Measurements from ENCODE around the gene BIN2.

BIN2 gene

DNA sequence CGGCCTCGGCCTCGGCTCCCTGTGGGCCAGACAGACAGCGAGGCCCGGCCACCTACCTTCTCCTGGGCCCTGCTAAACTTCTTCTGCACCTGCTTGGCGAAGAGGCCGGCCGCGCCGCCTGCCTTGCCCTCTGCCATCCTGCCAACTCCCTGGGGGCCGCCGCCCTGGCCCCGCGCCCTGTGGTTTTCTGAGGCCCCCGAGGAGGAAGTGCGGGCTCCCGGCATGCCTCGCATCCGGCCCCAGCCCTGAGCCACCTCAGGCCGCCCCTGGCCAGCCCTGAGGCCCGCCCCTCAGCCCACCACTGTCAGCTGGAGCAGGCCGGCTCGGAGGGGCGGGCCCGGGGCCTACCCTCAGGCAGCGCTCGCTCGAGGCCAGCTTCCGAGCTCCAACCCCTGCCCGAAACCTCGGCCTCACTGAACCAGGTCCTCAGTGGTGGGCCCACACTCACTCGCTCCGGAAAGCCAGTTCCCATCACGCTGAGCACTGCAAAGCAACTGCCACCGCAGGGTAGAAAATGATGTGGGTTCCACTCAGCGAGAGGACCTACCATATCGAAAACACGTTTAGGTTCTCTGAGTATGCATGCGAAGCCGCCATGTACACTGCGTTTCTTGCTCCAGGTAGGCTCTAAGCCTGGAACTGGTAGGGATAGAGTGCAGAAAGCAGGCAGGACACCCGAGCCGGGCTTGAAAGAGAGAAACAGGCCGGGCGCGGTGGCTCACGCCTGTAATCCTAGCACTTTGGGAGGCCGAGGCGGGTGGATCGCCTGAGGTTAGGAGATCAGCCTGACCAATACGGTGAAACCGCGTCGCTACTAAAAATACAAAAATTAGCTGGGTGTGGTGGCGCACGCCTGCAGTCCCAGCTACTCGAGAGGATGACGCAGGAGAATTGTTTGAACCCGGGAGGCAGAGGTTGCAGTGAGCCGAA lies at the start of gene BIN2:
Gene BIN2, minus strand, starts transcription at position 209 of the 930 bp plus-strand sequence. Its CDS starts 72 bp downstream, at position 137.
- no peak for DNase-seq

DNA sequence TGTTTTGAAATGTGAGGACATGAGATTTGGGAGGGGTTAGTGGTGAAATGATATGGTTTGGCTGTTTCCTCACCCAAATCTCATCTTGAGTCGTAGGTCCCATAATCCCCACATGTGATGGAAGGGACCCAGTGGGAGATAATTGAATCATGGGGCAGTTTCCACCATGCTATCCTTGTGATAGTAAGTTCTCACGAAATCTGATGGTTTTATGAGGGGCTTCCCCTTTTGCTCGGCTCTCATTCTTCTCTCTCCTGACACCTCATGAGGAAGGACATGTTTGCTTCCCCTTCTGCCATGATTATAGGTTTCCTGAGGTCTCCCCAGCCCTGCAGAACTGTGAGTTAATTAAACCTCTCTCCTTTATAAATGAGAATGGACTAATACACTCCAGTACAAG lies 49.2 kb upstream of the BIN2 start:
- no peak for DNase-seq

DNA sequence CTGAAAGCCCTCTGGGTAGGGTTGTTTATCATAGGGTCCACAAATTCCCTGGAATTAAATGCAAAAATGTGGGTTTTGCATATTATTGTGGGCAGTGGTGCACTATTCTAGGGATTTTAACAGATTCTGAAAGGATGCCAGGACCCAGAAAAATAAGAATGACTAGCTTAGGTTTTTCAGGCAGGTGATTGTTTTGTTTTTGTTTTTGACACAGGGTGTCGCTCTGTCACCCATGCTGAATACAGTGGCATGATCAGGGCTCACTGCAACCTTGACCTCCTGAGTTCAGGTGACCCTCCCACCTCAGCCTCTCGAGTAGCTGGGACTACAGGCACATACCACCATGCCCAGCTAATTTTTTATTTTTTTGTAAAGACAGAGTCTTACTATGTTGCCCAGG lies 48.0 kb upstream of the BIN2 start:
- DNase-seq: no peak

DNA sequence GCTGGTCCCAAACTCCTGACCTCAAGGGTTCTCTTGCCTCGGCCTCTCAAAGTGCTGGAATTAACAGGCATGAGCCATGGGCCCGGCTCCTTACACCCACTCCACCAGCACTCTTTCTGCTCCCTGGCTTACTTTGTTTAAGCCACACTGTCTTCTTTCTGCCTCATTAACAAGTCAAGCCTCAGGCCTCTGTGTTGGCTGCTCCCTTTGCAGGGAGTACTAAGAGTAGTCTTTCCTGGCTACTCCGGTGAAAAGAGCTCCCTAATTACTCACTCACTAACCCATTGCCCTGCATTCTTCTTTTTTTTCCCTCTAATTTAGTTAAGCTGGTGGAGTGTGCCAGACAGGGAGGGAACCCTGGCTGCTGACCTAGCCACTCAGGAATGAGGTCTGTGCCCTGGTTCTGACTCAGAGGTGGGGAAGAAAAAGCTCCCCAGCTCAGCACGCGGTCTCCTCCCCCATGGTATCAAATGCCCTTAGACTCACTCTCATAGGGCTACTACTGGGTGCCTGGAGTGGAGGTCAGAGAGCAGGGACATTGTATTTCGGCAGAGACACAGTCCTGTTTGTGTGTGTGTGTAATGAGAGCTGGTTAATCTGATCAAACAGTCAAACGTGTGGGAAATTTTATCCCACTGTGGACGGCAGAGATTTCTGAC lies 47.5 kb upstream of the BIN2 start:
- DNase-seq: peak; percentile 70

DNA sequence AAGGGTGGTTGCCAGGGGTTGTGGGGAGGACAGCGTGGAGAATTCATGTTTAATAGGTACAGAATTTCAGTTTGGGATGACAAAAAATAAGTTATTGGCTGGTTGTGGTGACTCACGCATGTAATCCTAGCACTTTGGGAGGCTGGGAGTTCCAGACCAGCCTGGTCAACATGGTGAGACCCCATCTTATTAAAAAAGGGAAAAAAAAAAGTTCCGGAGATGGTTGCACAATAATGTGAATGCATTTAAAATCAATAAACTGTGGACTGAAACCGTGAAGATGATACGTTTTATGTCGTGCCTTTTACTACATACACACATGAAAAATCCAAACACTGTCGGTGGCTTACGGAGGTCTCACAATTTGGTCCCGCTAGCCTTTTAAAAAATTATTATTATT lies 46.7 kb upstream of the BIN2 start:
- no peak for DNase-seq

DNA sequence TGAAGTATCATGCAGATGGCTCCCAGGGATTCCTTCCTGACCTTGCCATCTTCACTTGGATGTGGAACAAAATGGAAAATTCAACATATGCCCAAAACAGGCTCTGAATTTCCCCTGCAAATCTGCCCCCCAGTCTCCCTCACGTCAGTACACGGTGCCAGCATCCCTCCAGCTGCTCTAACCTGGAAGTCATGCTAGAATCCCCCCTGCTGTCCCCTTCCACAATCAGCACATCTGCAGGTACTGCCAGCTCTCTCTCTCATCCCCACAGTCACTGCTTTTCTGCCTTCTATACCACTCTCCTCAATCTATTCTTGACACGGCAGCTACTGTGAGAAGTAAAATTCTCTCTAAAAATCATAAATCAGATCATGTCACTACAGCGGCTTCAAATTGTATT lies 45.6 kb upstream of the BIN2 start:
- DNase-seq: no peak

DNA sequence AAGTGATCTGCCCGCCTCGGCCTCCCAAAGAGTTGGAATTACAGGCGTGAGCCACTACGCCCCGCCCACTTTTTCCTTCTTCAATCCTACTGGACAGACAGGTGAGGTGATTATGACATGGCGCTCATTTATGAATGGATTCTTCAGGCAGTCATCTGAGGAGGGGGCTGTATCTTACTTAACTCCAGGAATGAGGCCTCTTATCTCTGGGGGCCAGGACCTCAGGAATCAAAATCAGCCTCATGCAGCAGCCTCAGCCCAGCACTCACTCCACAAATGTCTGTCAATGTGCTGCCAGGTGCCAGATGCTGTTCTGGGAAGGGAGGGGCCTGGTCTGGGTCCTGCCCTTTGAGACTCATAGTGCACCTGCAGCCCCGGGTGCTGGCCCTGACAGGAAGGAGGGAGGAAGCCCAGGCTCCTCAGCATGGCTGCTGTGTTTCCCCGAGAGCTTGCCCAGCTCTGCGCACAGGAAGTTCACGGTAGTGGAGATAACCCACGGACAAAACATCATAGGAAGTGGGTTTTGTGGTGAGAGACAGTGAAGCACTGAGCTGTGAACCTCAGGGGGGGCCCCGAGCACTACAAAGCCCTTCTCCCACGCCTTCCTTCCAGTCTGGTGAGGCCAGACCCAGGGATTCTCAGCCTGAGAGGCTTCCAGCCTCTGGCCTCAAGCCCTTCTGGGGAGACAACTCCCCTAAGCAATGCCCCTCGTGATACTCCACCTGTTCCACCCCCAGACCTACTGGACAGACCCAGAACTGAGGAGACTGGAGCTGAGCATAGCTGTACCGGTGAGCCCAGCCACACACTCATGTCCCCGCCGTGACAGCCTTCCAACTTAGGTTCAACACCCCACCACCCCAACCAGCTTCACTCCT lies 44.9 kb upstream of the BIN2 start:
- DNase-seq: peak; percentile 8

DNA sequence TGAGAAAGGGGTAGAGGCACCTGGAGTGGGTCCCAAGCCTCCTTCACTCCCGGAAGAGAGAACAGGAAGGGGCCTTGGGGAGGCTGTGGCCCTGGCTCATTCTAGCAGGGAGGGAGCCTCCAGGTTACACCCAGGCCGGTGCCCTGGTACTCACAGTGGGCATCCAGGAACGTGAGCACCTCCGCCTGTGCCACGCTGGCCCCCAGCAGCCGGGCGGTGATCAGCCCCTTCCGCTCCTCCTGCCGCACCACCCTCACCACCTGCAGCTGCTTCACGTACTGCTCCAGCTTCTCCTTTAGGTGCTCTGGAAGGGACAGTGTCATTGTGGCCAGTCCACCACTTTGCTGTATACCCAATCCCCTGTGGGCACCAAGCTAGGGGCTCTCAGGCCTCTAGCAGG lies 41.3 kb upstream of the BIN2 start:
- DNase-seq: no peak

DNA sequence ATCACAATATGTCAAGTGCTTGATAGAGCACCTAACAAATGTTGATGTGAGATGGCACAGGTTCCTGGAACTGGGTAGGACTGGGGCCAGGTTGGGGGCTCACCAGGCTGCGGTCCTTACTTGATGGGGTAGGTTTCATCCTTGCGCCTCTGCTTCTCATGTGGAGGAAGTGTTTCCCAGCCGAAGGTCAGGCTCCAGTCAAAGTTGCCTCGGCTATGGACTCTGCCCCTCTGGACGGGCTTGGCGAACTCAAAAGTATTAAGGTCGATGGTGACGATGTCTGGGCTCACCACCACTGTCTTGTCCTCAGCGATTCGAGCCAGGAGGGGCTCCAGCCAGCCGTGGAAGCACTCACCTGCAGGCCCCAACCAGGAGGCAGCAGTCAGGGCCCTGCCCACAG lies 40.0 kb upstream of the BIN2 start:
- no peak for DNase-seq

DNA sequence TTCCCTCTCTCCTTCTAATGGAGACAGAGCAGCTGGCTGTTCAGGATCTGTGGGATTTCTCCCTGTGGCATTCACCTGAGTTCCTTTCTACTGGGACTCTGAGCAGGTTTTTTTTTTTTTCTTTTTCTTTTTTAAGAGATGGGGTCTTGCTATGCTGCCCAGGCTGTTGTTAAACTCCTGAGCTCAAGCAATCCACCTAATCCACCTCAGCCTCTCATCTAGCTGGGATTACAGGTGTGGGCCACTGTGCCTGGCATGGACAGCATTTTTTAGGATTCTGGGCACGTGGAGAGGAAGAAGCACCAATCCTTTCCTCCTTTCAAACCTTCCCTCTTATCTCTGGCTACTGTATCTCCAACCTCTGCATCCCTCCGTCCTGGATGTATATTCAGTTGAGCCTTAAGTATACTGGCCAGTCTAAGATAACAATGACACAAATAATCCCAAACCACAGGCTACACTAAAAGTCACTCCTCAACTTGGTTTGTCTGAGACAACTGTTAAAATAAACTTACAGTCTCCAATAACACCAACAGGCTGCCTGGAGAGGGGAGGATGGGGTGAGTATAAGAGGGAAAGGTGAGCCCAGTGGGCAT lies 38.9 kb upstream of the BIN2 start:
- DNase-seq: no peak

DNA sequence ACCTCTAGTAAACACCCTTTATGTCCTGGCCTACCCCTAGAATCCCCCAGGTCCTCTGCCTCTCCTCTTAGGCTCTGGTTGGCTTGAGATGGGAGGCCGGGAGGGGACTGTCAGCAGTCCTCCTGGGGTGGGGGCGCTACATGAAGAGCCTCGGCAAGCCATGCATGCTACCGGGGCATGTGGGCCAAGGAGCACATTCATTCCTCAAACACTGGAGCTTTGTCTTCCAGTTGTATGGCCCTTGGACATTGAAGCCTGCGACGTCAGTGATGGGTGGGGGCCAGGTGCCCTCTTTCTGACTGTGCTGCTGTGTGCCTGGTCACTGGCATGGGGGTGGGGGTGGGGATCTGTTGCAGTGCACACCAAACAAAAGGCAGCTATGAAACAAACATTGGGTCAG lies 38.3 kb upstream of the BIN2 start:
- no peak for DNase-seq

DNA sequence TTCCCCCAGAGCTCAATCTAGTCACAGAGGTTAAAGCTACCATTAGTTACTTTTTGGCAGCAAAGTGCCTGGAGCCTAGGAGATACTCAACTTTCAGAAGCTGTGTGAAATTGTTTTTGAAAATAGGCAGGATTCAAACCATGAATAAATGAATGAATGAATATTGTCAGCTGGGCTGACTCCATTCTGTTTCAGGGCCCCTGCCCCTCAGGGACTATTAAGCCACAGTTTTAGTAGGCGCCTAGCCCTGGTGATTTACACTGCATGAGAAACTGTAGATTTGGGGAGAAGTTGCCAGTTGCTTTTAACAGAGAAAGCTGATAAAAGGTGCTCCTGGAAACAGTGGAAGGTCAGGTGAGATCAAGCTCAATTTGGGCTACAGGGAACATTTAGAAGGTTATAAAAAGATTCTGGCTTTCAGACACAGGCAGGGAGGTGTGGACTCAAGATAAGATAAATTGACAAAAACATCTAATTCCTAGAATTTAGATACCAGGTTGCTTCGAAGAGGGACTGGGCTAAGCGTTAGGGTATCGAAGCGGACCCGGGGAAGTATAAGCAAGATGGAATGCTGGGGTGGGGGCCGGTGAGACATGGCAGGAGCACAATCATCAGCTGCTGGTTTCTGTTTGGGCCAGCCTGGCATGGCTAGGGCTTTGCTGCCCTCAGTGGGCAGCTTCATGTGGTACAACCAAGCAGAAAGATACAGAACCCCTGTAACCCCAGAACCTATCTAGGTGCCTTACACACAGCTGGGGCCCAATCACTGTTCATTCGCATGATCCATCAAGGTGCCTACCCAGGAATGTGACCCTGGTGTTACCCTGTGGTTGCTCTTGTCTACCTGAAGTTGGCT lies 37.4 kb upstream of the BIN2 start:
- no peak for DNase-seq

DNA sequence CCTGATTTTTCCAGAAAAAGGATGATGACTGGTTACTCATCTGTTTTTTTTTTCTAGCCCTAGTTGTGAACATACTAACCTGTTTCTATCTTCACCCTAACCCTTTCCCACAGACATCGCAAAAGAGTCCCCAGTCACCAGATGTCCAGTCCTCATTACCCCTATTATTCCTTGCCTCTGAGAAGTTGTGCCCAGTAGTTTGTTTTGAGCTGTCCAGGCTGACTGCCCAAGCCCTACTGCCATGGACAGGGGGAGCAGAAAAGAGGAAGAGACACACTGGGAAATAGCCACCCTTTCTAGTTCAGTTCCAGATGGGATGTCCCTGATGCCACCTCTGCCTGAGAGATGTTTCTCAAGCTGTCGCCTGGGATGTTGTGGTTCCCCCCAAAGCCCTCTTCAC lies 36.3 kb upstream of the BIN2 start:
- no peak for DNase-seq

DNA sequence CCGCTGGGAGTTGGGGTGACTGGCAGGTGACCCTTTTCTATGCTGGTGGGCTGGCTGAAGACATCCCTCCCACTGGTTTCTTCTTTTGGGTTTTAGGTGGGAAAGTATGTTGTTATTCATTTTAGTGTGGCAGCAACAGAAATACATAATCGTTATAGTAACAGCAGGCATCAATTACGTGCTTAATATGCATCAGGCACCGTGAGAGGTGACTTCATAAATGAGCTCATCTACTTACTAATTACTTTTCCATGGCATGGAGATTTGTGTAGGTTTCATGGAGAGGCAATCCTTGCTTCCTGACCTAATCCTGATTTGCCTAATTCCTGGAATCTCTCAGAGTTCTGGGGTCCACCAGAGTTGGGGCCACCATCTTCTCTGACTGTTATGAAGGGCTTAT lies 35.9 kb upstream of the BIN2 start:
- no peak for DNase-seq

DNA sequence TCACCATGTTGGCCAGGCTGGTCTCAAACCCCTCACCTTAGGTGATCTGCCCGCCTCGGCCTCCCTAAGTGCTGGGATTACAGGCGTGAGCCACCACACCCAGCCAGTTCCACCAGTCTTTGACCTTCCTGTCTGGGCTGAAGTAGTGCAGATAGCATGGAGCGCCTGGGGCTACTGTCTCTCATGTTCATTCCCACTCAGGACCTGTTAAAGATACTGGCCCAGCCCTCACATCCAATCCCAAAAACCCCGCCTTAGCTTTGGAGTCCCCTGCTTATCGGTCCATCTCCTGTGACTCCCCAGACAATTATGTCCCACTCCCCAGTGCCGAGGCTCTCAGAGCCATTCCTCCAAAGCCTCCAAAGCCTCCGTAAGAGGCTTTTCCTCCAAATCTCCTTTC lies 34.5 kb upstream of the BIN2 start:
- no peak for DNase-seq

DNA sequence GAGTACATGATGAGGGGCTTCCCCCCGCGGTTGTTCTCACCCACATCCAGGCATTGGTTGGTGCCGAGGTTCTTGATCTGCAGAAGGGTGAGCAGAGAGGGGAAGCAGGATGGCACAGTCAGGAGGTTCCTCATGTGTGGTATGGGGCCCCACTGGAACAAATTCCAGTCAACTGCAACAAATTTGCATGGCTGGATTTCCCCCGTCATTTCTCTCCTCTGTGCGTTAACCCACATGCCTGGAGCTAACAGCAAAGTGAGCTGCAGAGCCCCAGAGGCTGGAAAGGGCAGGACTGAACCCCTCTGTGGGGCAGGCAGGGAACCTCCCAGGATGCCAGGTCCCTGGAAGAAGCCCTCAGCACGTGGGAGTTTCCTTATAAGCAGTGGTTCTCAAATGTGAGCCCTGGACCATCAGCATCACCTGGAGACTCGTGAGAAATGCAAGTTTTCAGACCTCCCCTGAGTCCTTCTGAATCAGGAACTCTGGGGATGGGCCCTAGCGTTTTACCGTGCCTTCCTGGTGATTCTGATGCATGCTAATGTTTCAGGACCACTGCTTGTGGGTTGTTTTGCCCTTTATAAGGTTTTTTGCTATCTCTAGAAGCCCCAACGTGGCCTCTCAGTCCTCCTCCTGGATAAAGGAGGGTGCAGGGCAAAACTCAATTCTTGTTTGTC lies 33.5 kb upstream of the BIN2 start:
- no peak for DNase-seq

DNA sequence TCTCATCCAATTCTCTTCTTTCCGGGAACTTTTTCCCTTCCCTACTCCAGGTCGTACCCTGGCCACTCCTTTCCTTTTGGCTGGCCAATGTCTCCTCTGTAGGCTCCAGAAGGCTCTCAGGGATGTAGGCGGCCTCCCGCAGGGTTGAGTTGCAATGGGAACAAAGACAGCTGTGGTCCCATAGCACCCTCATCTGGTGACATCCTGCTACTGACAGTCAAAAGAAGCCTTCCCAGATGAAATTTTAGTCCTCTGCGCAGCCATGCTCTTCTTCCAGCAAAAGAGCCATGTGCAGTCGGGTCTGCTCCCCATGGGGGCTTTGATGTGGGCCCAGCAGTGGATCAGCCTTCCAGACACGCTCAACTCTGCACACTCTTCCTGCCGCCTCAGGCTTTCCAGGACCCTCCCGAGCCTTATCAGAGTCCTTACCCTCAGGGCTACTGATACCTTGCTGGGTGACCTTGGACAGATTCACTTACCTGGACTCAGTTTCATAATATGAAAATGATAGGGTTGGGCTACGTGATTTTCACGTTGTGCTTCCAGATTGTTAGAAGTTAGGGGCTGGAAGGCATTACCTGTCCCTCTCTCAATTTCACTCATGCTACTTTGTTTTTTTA lies 28.0 kb upstream of the BIN2 start:
- DNase-seq: no peak

DNA sequence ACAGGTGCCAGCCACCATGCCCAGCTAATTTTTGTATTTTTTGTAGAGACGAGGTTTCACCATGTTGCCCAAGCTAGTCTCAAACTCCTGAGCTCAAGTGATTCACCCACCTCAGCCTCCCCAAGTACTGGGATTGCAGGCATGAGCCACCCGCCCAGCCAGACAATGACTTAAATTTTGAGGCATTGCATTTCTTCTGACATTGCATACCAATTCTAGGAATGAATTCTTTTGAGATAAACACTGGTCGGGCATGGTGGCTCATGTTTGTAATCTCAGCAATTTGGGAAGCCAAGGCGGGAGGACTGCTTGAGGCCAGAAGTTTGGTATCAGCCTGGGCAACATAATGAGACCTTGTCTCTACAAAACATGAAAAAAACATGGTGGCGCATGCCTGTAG lies 25.1 kb upstream of the BIN2 start:
- DNase-seq: no peak

DNA sequence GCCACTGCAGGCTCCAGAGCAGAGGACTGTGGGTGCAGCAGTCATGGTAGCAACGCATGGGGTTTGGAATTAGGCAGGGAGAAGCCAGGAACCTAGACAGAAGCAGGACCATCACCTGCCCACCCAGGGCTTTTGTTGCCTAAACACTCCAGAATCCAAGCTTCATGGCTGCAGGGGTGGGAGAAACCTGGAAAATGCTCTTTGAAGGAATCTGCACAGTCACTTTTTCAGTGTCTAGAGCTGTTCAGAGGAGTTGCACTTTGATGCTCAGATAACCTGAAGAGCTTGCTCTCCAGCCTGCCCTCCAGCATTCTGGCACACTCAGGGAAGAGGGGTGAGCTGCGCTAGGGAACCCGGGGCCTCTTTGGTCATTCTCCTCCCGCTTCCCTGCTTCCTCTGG lies 24.1 kb upstream of the BIN2 start:
- no peak for DNase-seq

DNA sequence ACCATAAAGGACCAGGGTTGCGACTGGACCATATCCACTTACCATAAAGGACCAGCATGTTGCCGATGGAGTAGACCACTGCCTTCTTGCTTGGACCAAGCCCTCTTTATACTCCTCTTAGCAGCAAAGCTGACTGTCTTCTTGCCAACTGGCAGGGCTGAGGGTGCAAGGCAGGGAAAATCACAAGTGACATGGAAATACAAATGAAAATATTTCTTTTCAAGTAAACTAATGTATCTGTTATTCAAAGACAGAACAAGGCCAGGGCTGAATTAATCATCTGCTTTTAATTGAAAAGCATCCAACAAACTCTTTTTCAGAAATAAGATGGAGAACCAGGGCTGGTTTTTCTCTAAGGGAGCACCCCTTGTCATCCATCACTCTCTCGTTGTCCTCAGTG lies 22.6 kb upstream of the BIN2 start, which contains the start of gene CELA1:
Gene CELA1, minus strand, starts transcription at position 99 of the 400 bp plus-strand sequence. Its CDS starts 41 bp downstream, at position 58.
- no peak for DNase-seq

DNA sequence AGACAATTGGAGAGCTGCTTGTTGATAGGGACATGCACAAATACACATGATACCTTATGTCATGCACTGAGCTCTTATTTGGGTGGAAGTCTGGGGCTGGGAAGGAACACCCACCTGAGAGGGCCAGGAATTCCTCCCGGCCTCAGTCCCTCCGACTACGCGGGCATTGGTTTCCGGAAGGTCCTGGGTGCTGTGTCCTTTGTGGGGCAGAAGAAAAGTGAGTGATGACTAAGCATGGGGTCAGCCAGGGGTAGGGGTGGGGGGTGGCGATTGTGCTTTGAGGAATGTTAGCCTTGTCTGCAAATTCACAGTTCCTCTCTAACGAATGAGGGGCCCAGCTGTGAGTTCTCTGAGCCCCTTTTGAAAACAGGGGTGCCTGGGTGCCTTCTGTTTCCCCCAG lies 21.7 kb upstream of the BIN2 start:
- DNase-seq: no peak
